ENCODE data around the gene CENPK. TPM values are rescaled to one million over a fixed set of nuclear protein-coding genes. Genes with fewer than 3 reads are reported as not detected.
A peak's percentile ranks its signal among the peaks of the same experiment; 100 is the strongest.
"Not testable (repeated sequence)": the region's sequence is repeated elsewhere in the genome, so short reads cannot be mapped to it uniquely, and the experiment has no call there.

CENPK gene, protein sequence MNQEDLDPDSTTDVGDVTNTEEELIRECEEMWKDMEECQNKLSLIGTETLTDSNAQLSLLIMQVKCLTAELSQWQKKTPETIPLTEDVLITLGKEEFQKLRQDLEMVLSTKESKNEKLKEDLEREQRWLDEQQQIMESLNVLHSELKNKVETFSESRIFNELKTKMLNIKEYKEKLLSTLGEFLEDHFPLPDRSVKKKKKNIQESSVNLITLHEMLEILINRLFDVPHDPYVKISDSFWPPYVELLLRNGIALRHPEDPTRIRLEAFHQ
- 0.96 and 1.5 TPM in 2 replicates for total RNA-seq
- polyA plus RNA-seq (2012): 1.2 TPM

DNA sequence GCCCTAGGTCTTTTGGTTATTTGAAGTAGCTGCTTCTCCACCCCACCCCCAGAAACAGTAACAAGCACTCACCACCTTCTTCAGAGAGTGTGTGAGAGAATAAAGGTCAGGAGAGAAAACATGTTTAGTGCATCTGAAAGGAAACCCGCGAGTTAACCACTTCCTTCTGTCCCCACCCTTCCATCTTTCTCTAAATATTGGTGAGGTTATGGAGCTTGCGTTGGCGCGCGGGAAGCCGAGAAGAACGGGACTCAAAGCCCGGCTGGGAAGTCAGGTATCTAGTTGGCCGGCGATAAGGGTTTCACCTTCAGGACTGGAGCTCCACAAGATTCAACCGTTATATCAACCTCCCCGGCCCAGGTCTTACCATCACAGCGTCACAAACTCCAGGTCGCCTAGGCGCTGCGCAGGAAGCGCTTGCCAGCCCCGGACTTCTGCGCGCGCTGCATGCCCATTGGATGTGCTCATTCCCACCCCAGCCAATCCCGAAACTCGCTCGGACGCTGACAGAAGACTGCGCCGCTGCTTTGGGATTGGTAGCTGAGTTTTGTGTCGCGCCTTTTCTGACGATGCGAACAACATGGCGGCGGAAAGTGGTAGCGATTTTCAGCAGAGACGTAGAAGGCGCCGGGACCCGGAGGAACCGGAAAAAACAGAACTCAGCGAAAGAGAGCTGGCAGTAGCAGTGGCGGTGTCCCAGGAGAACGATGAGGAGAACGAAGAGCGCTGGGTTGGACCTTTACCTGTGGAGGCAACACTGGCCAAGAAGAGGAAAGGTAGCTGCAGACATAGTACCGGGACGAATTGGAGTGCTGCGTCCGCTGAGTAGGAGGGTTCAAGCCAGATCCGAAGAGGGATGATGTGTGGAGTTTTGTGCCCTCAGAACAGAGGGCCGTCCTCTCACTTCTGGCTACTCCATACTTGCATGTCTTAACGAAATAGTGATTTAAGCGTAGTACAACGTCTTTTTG is at the start of gene CENPK, which contains the start of gene PPWD1:
Gene CENPK (minus strand): TSS at position 438 of the 971 bp plus-strand sequence. CDS start 8,261 bp downstream, outside the sequence.
Gene PPWD1 (plus strand): TSS at position 566 of the 971 bp plus-strand sequence. CDS start 15 bp downstream, at position 581.
- peak; percentile 97 for DNase-seq (ENCODE audit: low read depth)

DNA sequence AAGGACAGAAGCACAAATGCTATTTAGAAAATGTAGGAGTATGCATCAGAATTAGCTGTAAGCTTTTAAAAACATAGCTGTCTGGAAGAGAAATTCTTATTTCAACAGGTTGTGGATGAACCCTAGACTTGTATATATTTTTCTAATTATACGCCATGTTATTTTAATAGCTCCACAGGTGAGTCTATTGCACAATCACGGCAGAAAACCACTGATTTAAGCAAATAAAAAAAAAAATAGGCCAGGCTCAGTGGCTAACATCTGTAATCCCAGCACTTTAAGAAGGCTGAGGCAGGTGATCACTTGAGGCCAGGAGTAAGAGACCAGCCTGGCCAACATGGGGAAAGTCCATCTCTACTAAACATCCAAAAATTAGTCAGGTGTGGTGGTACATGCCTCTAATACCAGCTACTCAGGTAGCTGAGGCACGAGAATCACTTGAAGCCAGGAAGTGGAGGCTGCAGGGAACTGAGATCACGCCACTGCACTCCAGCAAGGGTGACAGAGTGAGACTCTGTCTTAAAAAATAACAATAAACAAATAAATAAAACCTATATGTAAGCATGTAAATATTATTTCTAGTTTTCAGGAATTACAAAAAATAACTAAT is 49.4 kb upstream of the CENPK start:
- no peak for DNase-seq (ENCODE audit: low read depth)

DNA sequence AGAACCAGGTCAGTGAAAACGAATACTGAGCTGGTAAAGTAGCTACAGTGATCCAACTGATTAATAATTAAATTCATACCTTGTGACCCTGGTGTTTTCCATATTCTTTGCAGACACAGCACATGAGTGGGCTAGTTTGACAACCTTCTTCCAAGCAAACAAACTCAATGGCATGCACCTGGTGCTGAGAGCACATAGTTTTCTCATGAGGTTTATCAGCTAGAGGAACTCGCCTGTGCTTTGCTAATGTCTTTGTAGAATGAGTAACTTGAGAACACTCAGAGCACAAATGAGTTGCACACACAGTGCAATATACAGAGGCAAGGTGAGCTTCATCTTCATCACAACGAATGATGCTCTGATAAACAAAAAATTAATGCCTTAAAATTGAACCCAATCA is 48.6 kb upstream of the CENPK start:
- no peak for DNase-seq (ENCODE audit: low read depth)

DNA sequence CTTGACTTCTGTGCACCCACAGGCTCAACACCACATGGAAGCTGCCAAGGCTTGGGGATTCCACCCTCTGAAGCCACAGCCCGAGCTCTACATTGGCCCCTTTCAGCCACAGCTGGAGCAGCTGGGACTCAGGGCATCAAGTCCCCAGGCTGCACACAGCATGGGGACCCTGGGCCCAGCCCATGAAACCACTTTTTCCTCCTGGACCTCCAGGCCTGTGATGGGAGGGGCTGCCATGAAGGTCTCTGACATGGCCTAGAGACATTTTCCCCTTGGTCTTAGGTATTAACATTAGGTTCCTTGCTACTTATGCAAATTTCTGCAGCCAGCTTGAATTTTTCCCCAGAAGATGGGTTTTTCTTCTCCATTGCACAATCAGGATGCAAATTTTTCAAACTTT is 38.8 kb upstream of the CENPK start:
- DNase-seq (ENCODE audit: low read depth): not testable (repeated sequence)

DNA sequence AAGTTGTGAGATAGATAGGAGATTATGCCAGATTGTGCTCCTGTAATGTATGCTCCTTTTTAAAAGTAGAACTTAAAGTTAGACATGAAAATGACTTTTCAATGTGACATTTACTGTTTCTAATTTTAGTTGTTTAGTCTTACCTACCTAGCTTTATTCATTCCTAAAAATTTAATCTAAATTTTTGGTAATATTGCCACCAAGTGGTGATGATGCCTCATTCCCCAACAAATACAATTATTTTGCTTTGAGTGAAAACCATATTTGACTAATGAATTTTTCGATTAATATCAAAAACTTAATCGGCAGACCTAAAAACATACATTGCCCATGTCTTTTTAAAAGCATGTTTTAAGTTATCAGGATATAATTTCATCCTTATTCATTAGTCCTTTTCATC is 25.7 kb upstream of the CENPK start:
- no peak for DNase-seq (ENCODE audit: low read depth)

DNA sequence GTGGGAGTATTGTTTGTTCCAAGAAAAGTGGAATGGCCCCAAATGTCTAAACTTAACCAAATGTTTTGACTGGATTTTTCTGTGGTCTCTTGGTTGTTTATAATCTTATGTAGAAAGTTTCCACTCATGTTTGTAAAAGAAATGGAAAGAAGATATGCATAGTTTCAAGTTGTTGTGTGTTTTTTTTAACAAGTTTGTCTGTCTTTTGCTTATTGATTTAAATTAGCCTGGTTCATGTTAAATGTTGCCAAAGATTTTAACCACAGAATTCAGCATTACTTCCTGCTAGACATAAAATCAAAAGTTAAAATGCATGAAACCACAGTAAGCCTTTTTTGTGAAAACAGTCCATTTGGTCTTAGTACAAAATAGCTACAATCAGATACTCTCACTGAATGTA is 14.2 kb upstream of the CENPK start:
- DNase-seq (ENCODE audit: low read depth): no peak

DNA sequence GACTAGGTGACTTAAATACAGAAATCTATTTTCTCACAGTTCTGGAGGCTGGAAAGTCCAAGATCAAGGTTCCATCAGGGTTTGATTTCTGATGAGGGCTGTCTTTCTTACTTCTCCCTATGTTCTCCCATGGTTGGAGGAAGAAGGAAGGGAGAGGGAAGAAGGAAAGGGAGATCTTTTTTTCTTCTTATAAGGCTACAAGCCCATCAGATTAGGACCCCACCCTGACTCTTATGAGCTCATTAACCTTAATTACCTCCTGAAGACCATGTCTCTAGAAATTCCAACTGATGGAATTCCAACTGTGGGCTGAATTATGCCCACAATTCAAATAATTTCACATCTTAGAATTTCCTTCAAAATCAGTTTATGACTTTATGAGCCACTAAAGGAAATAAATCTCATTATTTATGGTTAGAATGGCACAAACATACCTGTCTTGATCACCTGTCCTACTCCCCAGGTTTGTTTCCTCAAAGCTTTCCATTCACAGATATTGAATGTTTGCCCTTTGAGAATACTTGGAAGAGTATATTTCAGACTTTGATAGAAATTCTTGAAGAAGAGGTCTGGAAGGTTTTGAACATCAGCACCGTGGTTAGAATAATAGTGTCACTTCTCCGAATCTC is 7.7 kb upstream of the CENPK start:
- no peak for DNase-seq (ENCODE audit: low read depth)

DNA sequence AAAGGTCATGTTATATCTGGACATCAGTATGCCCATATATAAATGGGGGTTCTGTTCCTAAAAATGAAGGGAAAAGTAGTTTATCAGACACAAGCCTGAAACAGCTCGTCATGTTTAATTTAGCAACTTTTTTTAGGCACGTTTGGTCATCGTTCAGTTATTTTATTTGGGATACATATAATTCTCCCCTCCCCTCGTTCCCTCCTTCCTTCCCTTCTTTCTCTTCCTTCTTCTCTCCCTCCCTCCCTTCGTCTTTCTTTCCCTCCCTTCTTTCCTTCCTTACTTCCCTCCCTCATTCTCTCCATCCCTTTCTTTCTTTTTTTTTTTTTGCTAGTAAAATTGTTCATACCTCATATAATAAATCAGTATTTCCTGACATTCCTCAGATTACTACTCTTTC is 3.5 kb upstream of the CENPK start:
- DNase-seq (ENCODE audit: low read depth): no peak

DNA sequence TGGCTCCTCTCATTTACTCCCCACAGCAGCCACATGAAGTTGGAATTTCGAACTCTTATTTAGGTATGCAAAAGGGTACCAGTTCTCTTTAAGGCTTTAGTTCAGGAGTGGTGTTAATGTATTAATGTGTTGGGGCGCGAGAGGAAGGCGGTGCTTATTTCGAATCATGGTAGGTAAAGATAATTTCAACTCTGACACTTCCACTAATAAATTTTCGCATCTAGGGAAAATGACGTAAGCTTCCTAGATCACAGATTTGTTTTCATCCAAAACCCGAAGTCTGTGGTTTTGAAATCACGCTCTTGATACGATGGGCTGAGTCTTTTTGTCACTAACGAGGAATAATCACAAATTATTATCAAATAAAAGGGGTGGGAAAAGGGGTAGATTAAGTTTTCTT is 809 bp upstream of the CENPK start:
- no peak for DNase-seq (ENCODE audit: low read depth)

DNA sequence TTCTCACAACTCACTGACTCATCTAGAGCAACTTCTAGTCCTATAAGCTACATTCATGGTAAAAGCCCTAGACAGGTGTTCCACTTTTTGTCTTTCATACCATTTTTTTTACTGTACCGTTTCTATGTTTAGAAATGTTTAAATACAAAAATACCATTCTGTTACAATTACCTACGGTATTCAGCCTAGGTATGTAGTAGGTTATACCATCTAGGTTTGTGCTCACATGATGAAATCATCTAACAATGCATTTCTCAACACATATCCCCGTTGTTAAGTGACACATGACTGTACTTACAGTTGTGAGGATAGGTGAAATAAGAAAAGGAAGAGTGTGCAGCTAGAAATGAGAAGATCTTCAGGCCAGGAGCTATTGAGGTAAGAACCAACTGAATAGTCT is 6.2 kb downstream of the CENPK start:
- no peak for DNase-seq (ENCODE audit: low read depth)

DNA sequence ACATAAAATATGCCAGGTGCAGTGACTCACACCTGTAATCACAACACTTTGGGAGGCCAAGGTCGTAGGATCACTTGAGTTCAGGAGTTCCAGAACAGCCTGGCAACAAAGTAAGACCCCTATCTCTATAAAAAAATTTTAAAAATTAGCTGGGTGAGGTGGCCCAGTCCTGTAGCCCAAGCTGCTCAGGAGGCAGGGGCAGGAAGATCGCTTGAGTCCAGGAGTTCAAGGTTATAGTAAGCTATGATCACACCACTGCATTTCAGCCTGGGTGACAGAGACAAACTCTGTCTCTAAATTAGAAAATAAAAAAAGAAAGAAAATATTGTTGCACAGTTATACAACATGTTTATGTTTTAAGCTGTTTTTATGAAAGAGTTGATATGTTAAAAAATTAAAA is 6.8 kb downstream of the CENPK start:
- DNase-seq (ENCODE audit: low read depth): no peak

DNA sequence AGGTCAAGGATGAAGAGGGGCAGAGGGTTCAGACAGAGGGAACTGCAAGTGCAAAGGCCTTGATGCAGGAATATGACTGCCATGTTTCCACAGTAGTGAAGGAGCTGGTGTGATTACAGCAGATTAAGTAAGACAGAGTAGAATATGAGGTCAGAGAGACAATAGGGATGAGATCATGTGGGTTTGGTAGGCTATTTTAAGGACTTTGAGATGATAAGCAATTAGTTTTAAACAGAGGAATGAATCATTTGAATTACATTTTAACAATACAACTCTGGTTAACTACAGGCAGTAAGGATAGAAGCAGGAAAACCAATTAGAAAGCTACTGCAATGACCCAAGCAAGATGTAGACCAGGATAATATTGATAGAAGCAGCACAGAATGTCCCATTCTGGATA is 7.7 kb downstream of the CENPK start:
- DNase-seq (ENCODE audit: low read depth): peak; percentile 14

DNA sequence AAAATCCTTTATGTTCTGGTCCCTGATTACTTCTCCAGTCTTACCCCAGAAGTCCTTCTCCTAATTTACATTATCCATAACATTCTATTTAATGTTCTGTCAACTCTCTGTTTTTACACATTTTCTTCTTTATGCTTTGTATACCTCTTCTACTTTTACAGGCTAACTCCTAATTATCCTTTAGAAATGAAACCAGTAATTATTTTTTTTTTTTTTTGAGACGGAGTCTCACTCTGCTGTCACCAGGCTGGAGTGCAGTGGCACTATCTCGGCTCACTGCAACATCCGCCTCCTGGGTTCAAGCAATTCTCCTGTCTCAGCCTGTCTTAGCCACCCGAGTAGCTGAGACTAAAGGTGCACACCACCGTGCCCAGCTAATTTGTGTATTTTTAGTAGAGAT is 9.0 kb downstream of the CENPK start:
- no peak for DNase-seq (ENCODE audit: low read depth)

DNA sequence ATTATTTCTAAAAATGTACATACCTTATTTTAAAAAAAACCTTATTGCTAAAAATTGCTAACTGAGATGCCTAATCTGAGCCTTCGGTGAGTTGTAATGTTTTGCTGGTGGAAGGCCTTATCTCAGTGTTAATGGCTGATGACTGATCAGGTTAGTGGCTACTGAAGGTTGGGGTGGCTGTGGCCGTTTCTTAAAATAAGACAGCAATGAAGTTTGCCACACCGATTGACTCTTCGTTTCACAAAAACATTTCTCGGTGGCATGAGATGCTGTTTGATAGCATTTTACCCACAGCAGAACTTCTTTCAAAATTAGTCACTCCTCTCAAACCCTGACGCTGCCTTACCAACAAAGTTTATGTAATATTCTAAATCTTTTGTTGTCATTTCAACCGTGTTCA is 14.7 kb downstream of the CENPK start:
- DNase-seq (ENCODE audit: low read depth): no peak

DNA sequence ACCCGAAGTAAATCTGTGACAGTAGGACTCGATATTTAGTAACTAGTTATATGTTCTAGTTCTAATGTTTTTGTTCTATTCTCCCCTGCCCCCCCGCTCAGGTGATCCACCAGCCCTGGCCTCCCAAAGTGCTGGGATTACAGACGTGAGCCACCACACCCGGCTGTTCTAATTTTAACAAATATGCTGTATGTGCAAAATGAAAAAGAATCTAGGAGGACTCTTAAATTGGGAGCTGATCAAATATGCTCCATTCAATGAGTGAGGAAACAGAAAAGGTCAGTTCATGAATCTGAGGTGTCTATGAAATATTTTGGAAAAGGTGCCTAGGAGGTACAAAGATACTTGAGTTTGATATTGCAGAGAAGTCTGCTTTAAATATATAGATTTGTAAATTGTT is 16.8 kb downstream of the CENPK start:
- DNase-seq (ENCODE audit: low read depth): no peak

DNA sequence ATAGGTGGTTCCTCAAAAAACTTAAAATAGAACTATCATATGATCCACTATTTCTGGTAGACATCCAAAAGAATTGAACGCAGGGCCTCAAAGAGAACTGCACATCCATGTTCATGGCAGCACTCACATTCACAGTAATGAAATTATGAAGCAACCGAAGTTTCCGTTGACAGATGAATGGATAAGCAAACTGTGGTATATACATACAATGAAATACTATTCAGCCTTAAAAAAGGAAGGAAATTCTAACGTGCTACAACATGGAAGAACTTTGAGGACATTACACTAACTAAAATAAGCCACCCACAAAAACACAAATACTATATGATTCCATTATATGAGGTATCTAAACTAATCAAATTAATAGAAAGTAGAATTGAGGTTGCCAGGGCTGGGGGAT is 18.5 kb downstream of the CENPK start:
- no peak for DNase-seq (ENCODE audit: low read depth)

DNA sequence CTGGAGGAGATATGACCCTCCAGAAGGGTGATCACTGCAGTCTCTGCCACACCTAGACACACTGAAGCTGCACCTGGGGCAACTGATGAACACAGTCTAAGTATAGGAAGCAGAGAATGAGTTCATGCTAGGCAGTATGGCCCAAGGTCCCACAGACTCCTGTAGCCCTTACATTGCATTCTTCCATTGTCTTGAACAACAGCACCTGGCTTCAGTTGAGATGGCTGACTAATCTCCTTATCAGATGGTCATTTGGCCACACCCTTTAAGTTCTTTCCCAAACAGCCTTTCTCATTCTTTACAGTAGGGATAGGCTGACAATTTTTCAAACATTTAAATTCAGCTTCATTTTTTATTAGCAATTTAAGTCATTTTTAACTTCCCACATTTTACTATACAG is 23.1 kb downstream of the CENPK start:
- DNase-seq (ENCODE audit: low read depth): no peak

DNA sequence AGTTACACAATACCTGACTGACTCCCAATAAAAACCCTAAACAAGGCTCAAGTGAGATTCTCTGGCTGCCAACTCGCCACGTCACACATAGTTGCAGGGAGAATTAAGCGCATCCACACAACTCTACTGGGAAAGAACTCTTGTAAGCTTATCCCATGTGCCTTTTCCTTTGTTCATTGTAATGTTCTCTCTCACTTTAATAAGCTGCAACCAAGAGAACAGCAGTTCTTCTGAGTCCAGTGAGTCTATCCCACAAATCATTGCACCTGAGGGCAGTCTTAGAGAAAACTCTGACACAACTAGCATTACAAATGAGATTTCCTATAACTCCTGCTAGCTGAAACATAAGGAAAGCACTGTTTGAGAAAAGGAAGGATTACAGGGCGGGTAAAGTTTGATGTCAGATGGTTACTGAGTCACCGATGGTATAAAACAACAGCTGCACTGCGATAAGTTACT is 27.4 kb downstream of the CENPK start:
- peak; percentile 61 for DNase-seq (ENCODE audit: low read depth)

DNA sequence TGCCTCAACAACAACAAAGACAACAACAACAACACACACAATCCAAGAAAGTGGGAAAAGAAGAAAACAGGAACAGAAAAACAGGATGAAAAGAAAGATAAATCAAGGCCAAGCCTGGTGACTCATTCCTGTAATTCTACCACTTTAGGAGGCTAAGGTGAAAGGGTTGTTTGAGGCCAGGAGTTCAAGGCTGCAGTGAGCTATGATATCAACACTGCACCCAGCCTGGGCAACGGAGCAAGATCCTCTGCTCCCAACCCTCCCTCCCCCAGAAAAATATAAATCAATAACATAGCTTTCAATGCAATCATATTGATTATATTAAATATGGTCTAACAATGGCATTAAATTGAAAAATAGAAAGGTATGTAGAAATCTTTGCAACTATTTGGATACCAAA is 32.1 kb downstream of the CENPK start:
- DNase-seq (ENCODE audit: low read depth): no peak

DNA sequence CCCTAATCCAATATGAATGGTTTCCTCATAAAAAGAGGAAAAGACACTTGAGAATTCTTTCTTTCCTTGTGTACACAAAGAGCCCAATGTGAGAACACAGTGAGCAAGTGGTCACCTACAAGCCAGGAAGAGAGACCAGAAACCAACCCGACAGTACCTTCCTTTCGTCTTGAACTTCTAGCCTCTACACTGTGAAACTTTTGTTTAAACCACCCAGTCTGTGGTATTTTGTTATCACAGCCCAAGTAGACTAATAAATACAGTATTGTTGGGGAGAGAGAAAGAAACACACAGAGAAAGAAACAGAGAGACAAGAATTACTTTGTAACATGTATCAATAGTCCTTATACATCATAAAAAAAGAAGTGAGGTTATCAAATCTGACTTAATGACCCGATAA is 37.2 kb downstream of the CENPK start:
- DNase-seq (ENCODE audit: low read depth): no peak

DNA sequence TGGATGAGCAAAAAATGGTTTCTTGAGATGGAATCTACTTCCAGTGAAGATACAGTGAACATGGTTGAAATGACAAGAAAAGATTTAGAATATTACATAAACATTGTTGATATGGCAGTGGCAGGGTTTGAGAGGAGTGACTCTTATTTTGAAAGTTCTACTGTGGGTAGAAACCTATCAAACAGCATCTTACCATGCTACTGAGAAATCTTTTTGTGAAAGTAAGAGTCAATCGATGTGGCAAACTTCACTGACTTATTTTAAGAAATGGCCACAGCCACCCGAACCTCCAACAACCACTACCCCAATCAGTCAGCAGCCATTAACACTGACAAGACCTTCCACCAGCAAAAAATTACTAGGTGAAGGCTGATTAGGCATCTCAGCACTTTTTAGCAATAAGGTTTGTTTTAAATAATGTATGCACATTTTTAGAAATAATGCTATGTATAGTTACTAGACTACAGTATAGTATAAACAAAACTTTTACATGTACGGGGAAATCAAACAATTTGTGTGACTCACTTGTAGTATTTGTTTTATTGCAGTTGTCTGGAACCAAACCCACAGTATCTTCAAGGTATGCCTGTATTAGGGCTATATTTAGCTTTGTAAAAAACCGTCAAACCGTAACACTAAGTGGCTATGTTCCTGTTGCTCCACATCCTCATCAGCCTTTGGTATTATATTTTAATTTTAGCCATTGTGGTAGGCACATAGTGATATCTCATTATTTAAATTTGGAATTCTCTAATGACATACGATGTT is 50.6 kb downstream of the CENPK start:
- peak; percentile 7 for DNase-seq (ENCODE audit: low read depth)

Measured in myocyte (in vitro differentiated cells).